GM12892 (cell line): Measurements from ENCODE around the gene MAST3.

ENCODE experiments used
- POLR2A ChIP-seq: IDR thresholded peaks from 2 replicates; pipeline ENCODE4 v1.6.1; 2011; ENCODE audit warnings: low read depth, low read length, control low read depth
- POLR2AphosphoS5 ChIP-seq: IDR thresholded peaks from 2 replicates; pipeline ENCODE4 v1.6.1; 2011; ENCODE audit warnings: low read depth, low read length, control low read depth
- TAF1 ChIP-seq: IDR thresholded peaks from 2 replicates; pipeline ENCODE4 v1.6.1; 2011; ENCODE audit warnings: low read depth, mild to moderate bottlenecking, control low read depth, low read length, borderline replicate concordance

- TF ChIP-seq POLR2AphosphoS5: no peak
- no peak for TF ChIP-seq POLR2A
- no peak for TF ChIP-seq TAF1
Observed at GRCh38 chr19:18158467-18158866, 60.9 kb downstream of the MAST3 start.
